ENCODE data around the gene CDK18. TPM values are rescaled to one million over a fixed set of nuclear protein-coding genes. Genes with fewer than 3 reads are reported as not detected.

CDK18 gene
- total and polyA plus RNA-seq, 4 donors: 2.4 to 3.7 (median 3.1) TPM

- no peaks in the 10 kb centered on the region for H3K27me3 ChIP-seq (ENCODE audit: control insufficient read depth in 4 of 4, insufficient read depth in 4 of 4, low read length in 3 of 4)
- H3K4me1 ChIP-seq (ENCODE audit: control insufficient read depth in 4 of 4, insufficient read depth in 4 of 4, low read length in 3 of 4): no peaks in the 10 kb centered on the region
- H3K27ac ChIP-seq (ENCODE audit: low read depth in 1 of 2, low read length in 2 of 2): no peak overlapping the region
- DNase-seq (ENCODE audit: low spot score): no peak
- H3K9me3 ChIP-seq (ENCODE audit: control insufficient read depth in 4 of 4, low read length in 3 of 4): no peaks in the 10 kb centered on the region
- no peak overlapping the region for H3K4me3 ChIP-seq (ENCODE audit: low read depth in 1 of 3, low read length in 3 of 3)
- TF ChIP-seq NR2F2 (IDR thresholded peaks at IDR 0.05) (no peak), FOXA2 (IDR thresholded peaks at IDR 0.05) (no peak), YY1 (IDR thresholded peaks at IDR 0.05) (no peak), ZBTB33 (IDR thresholded peaks at IDR 0.05) (no peak), SP1 (IDR thresholded peaks at IDR 0.05) (no peak), EGR1 (IDR thresholded peaks at IDR 0.05; ENCODE audit: low read depth in 2 of 2) (no peak), HNF4G (IDR thresholded peaks at IDR 0.05) (no peak), JUND (IDR thresholded peaks at IDR 0.05) (no peak), HNF4A (conservative IDR thresholded peaks at IDR 0.05) (no peak), RXRA (IDR thresholded peaks at IDR 0.05) (no peak), REST (IDR thresholded peaks at IDR 0.05) (no peak), ATF3 (IDR thresholded peaks at IDR 0.05) (no peak), TAF1 (conservative IDR thresholded peaks at IDR 0.05) (no peak), RAD21 (IDR thresholded peaks at IDR 0.05) (no peak), CTCF (IDR thresholded peaks at IDR 0.05; ENCODE audit: low read depth, low read length, missing input control) (no peak), MAX (IDR thresholded peaks at IDR 0.05) (no peak)
- WGBS: 87% methylated on average over 18 of the region's 18 CpGs
- no peak overlapping the region for H3K9ac ChIP-seq (ENCODE audit: low read depth in 1 of 2, low read length in 2 of 2)
- H3K36me3 ChIP-seq (ENCODE audit: control insufficient read depth in 4 of 4, insufficient read depth in 3 of 4, low read depth in 1 of 4, low read length in 3 of 4): peaks cover 0 to 3% (median under 1%) of the 10 kb centered on the region in 4 donors
These were observed 21.2 kb downstream of the CDK18 start for GRCh38 chr1:205525495-205526285.
